GM12878 (cell line): Measurements from ENCODE around the gene CYBC1. TPM values are rescaled to one million over a fixed set of nuclear protein-coding genes. Genes with fewer than 3 reads are reported as not detected.

ENCODE experiments used
- ATAC-seq: fragments of 200-7000 bp; cut with Tn5 transposase; 3 replicates; pipeline ENCODE4 v1.9.1; 2020; ENCODE audit warnings: mild to moderate bottlenecking, moderate library complexity
- BruUV-seq: library from RNA; stranded (reverse); fragments of 400-500 nt; replicated peaks from 2 replicates; lab custom pipeline; 2021; lab: Mats Ljungman, UMichigan
- CTCF ChIA-PET: fragments of 300-600 bp; sonication (Branson Sonifier 250); formaldehyde crosslinking; extraction: SDS; loops from one replicate; lab custom pipeline; 2021; ENCODE audit warnings: inconsistent platforms; lab: Yijun Ruan, JAX
- POLR2A ChIA-PET: fragments of 350-600 bp; formaldehyde crosslinking; extraction: SDS; loops from one replicate; lab custom pipeline; 2021; ENCODE audit warnings: inconsistent platforms; lab: Charles Lee
- RAD21 ChIA-PET: fragments of 300-600 bp; sonication (Branson Sonifier 250); formaldehyde crosslinking; loops from one replicate; lab custom pipeline; 2023; ENCODE audit warnings: antibody characterized with exemption; ENCODE audit not compliant: unreplicated experiment; lab: Charles Lee
- SMC1A ChIA-PET: fragments of 300-600 bp; sonication (Branson Sonifier 250); formaldehyde crosslinking; loops from one replicate; lab custom pipeline; 2023; ENCODE audit not compliant: unreplicated experiment, uncharacterized antibody; lab: Charles Lee
- DNase-seq: peaks from one replicate; pipeline ENCODE4 v3.0.0-alpha.2; 2011; ENCODE audit warnings: low read depth, low spot score
- FAIRE-seq: peaks from 3 replicates; lab custom pipeline; 2011; peaks lifted over from hg19 to GRCh38; lab: Jason Lieb, UNC
- H2AFZ ChIP-seq: 2 replicates; pipeline ENCODE4 v1.6.0; 2011; ENCODE audit warnings: low read depth, low read length, control low read depth; ENCODE audit not compliant: control insufficient read depth
- H3K27ac ChIP-seq: 2 replicates; pipeline ENCODE4 v1.5.1; 2011; ENCODE audit warnings: control low read depth; ENCODE audit not compliant: control insufficient read depth, insufficient read depth
- H3K27me3 ChIP-seq, 2 experiments: replicated peaks in 1 of 2; 2 replicates each; pipeline versions ENCODE4 v1.6.0 to v1.6.1; 2011; ENCODE audit warnings: low read length in 1 of 2; ENCODE audit not compliant: control insufficient read depth in 2 of 2, insufficient read depth in 2 of 2
- H3K36me3 ChIP-seq, 2 experiments: 2 replicates each; pipeline ENCODE4 v1.5.1; 2011; ENCODE audit warnings: low read length in 1 of 2; ENCODE audit not compliant: control insufficient read depth in 2 of 2, insufficient read depth in 2 of 2
- H3K4me1 ChIP-seq: 2 replicates; pipeline ENCODE4 v1.6.1; 2011; ENCODE audit warnings: mild to moderate bottlenecking, low read length, moderate library complexity, mixed read lengths; ENCODE audit not compliant: control insufficient read depth, insufficient read depth
- H3K4me2 ChIP-seq: 2 replicates; pipeline ENCODE4 v1.6.0; 2011; ENCODE audit warnings: control low read depth; ENCODE audit not compliant: control insufficient read depth, insufficient read depth
- H3K4me3 ChIP-seq: fragments of 200-600 bp; sonication (generic); 2 replicates; pipeline ENCODE4 v1.5.1; 2016
- H3K79me2 ChIP-seq: 2 replicates; pipeline ENCODE4 v1.6.0; 2011; ENCODE audit warnings: low read length; ENCODE audit not compliant: control insufficient read depth, insufficient read depth
- H3K9ac ChIP-seq: 2 replicates; pipeline ENCODE4 v1.8.0; 2011; ENCODE audit warnings: low read length, control low read depth, mixed read lengths; ENCODE audit not compliant: control insufficient read depth, insufficient read depth
- H3K9me3 ChIP-seq: replicated peaks from 3 replicates; pipeline ENCODE4 v1.5.1; 2011; ENCODE audit warnings: mild to moderate bottlenecking, low read length; ENCODE audit not compliant: control insufficient read depth, insufficient read depth
- H4K20me1 ChIP-seq: 2 replicates; pipeline ENCODE4 v1.6.0; 2011; ENCODE audit not compliant: control insufficient read depth, insufficient read depth
- BHLHE40 ChIP-seq, 2 experiments: fragments of 450-650 bp in 1 of 2; IDR thresholded peaks; 2 replicates each; pipeline ENCODE4 v1.6.1; 2011 to 2017; ENCODE audit warnings: low read depth in 2 of 2, borderline replicate concordance in 1 of 2, improper control_type of control experiment in 1 of 2, low read length in 1 of 2, mild to moderate bottlenecking in 1 of 2
- BMI1 ChIP-seq: fragments of 450-650 bp; IDR thresholded peaks from 2 replicates; pipeline ENCODE4 v1.6.1; 2016; ENCODE audit warnings: mild to moderate bottlenecking, moderate library complexity, borderline replicate concordance
- FOS ChIP-seq: IDR thresholded peaks from 3 replicates; pipeline ENCODE4 v1.6.1; 2011; ENCODE audit warnings: borderline replicate concordance; ENCODE audit not compliant: insufficient read length; ENCODE audit errors: extremely low read depth
- FOXK2 ChIP-seq: fragments of 450-650 bp; IDR thresholded peaks from 2 replicates; pipeline ENCODE4 v1.6.1; 2017; ENCODE audit warnings: mild to moderate bottlenecking, moderate library complexity
- MTA2 ChIP-seq: fragments of 450-650 bp; IDR thresholded peaks from 2 replicates; pipeline ENCODE4 v1.6.1; 2016; ENCODE audit warnings: low read depth, mild to moderate bottlenecking, moderate library complexity
- NBN ChIP-seq: fragments of 450-650 bp; IDR thresholded peaks from 2 replicates; pipeline ENCODE4 v1.6.1; 2016
- NFXL1 ChIP-seq: fragments of 450-650 bp; IDR thresholded peaks from 2 replicates; pipeline ENCODE4 v1.6.1; 2017; ENCODE audit warnings: antibody characterized with exemption, mild to moderate bottlenecking, borderline replicate concordance
- PAX8 ChIP-seq: fragments of 450-650 bp; IDR thresholded peaks from 2 replicates; pipeline ENCODE4 v1.6.1; 2017; ENCODE audit warnings: mild to moderate bottlenecking, moderate library complexity
- PKNOX1 ChIP-seq: fragments of 450-650 bp; IDR thresholded peaks from 2 replicates; pipeline ENCODE4 v1.6.1; 2016; ENCODE audit warnings: mild to moderate bottlenecking
- SIX5 ChIP-seq: IDR thresholded peaks from 2 replicates; pipeline ENCODE4 v1.6.1; 2011; ENCODE audit warnings: mild to moderate bottlenecking, low read depth, low read length, moderate library complexity; ENCODE audit not compliant: severe bottlenecking
- SKIL ChIP-seq: fragments of 450-650 bp; IDR thresholded peaks from 2 replicates; pipeline ENCODE4 v1.6.1; 2017; ENCODE audit warnings: mild to moderate bottlenecking, low read depth, inconsistent platforms; ENCODE audit not compliant: poor library complexity, severe bottlenecking
- TAF1 ChIP-seq: IDR thresholded peaks from 2 replicates; pipeline ENCODE4 v1.6.1; 2011; ENCODE audit warnings: mild to moderate bottlenecking, low read depth, low read length, borderline replicate concordance
- TCF7 ChIP-seq: IDR thresholded peaks from 2 replicates; pipeline ENCODE4 v1.6.1; 2014; ENCODE audit warnings: antibody characterized with exemption, borderline replicate concordance
- ZNF274 ChIP-seq: IDR thresholded peaks from one replicate; pipeline ENCODE4 v1.8.0; 2011; ENCODE audit not compliant: insufficient read length, insufficient read depth
- WGBS: methylation state at CpG from one replicate; pipeline ENCODE4 v1.1.6; 2016; ENCODE audit warnings: low lambda C conversion rate; ENCODE audit not compliant: insufficient replicate concordance, insufficient coverage; ENCODE audit errors: missing lambda C conversion rate; 5-methylcytosine and 5-hydroxymethylcytosine counted together
- in situ Hi-C: fragments of 300-500 bp; cut with MboI; formaldehyde crosslinking; loops from 9 replicates; pipeline ENCODE4 v1.14.3; 2018; ENCODE audit warnings: mixed read lengths
- intact Hi-C: fragments of 100-400 bp; cut with micrococcal nuclease; formaldehyde crosslinking; loops from one replicate; pipeline ENCODE4 v1.14.2; 2022; ENCODE audit not compliant: unreplicated experiment
- polyA plus RNA-seq, 11 experiments: library from polyadenylated mRNA; depleted of rRNA in 4 of 11; unstranded in 6 of 11; stranded (reverse) in 5 of 11; fragments of >200 nt; fragmentation: Nextera tagmentation in 4 of 11; fragmentation: Illumina TruSeq in 1 of 11; extraction: Ambion mirVana in 4 of 11; extraction: Trizol in 1 of 11; gene quantifications; 1 replicate in 1 of 11; 2 replicates in 10 of 11; pipeline versions ENCODE4 v1.2.1 to v1.2.3, GENCODE V29; 2011 to 2016; ENCODE audit warnings: inconsistent platforms in 2 of 11, missing spikeins in 2 of 11, low read depth in 1 of 11
- total RNA-seq, 4 experiments: library from RNA; depleted of rRNA in 3 of 4; stranded (reverse); fragments of >200 nt in 3 of 4; fragmentation: Illumina TruSeq in 1 of 4; extraction: Trizol in 1 of 4; gene quantifications; 2 replicates each; pipeline versions ENCODE4 v1.2.1 to v1.2.3, GENCODE V29; 2013 to 2021
- TF ChIP-seq, protein P1 (sequence below): fragments of 450-650 bp; formaldehyde crosslinking; IDR thresholded peaks from 2 replicates; pipeline ENCODE4 v1.4.0; 2022; ENCODE audit warnings: mild to moderate bottlenecking, moderate library complexity

CYBC1 gene
- total and polyA plus RNA-seq, 10 of the 15 experiments (the other 5 are each of a cell fraction or from before 2014, with no cell fraction given): 4.2 to 162 (median 133) TPM

DNA sequence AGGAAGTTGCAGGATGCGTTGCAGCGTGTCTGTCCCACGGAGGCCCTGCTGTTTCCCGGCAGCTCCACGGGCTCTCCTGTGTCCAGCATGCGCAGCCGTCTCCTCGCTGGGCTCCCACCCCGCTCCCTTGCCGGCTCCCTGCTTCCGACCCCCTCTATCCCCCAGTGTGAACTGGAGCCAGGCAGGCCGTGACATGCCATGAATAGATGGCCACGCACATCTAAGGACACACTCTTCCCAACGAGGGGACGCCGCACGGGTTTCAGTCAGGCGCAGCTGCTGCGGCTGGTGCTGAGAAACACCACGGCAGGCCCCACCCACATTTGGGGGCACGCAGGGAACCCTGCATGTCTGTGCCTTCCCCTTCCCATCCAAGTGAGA, 41.6 kb downstream of the CYBC1 start:
- Histone ChIP-seq H4K20me1 (no peaks in the 10 kb centered on the region), H3K79me2 (no peaks in the 10 kb centered on the region), H3K4me2 (no peak overlapping the region), H3K27me3 (no peaks in the 10 kb centered on the region), H3K4me3 (no peak overlapping the region), H2AFZ (no peak overlapping the region), H3K9ac (no peak overlapping the region), H3K27ac (no peak overlapping the region), H3K9me3 (no peaks in the 10 kb centered on the region), H3K4me1 (no peaks in the 10 kb centered on the region), H3K36me3 (peaks cover 0 to 6% of the 10 kb centered on the region in 2 experiments; a peak in 2 of 4 replicates)
- POLR2A ChIA-PET: no interaction called here
- SMC1A ChIA-PET: no interaction called here
- in situ Hi-C loops: loop anchor here (5.0 kb wide), 1 partner anchor 57 kb away; no protein-coding TSS in a partner anchor
- RAD21 ChIA-PET: no interaction called here
- no peak for TF ChIP-seq FOS
- no peak for TF ChIP-seq PKNOX1
- no peak for TF ChIP-seq NBN
- no peak for TF ChIP-seq TCF7
- no peak for TF ChIP-seq SKIL
- no peak for TF ChIP-seq BMI1
- TF ChIP-seq FOXK2: no peak
- TF ChIP-seq BHLHE40 (IDR thresholded peaks at IDR 0.05; ENCODE audit: borderline replicate concordance in 1 of 2, low read depth in 2 of 2, low read length in 1 of 2): no peak
- TF ChIP-seq PAX8: no peak
- no peak for TF ChIP-seq SIX5
- no peak for TF ChIP-seq ZNF274
- no peak for TF ChIP-seq MTA2
- TF ChIP-seq, protein P1, sequence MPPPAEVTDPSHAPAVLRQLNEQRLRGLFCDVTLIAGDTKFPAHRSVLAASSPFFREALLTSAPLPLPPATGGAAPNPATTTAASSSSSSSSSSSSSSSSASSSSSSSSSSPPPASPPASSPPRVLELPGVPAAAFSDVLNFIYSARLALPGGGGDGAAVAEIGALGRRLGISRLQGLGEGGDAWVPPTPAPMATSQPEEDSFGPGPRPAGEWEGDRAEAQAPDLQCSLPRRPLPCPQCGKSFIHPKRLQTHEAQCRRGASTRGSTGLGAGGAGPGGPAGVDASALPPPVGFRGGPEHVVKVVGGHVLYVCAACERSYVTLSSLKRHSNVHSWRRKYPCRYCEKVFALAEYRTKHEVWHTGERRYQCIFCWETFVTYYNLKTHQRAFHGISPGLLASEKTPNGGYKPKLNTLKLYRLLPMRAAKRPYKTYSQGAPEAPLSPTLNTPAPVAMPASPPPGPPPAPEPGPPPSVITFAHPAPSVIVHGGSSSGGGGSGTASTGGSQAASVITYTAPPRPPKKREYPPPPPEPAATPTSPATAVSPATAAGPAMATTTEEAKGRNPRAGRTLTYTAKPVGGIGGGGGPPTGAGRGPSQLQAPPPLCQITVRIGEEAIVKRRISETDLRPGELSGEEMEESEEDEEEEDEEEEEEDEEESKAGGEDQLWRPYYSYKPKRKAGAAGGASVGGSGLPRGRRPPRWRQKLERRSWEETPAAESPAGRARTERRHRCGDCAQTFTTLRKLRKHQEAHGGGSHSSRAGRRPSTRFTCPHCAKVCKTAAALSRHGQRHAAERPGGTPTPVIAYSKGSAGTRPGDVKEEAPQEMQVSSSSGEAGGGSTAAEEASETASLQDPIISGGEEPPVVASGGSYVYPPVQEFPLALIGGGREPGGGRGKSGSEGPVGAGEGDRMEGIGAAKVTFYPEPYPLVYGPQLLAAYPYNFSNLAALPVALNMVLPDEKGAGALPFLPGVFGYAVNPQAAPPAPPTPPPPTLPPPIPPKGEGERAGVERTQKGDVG: no peak
- TF ChIP-seq TAF1: no peak
- TF ChIP-seq NFXL1: no peak
- WGBS: 92% methylated on average over 21 of the region's 21 CpGs
- ATAC-seq: no peak
- no TSS peak for BruUV-seq
- no peak for DNase-seq
- no peak for FAIRE-seq
- intact Hi-C loops: no loop called here
- CTCF ChIA-PET: interaction anchor here (0.8 to 2.3 kb wide), 2 partner anchors 59 to 128 kb away, joined by 3 to 15 read pairs; no protein-coding TSS in a partner anchor
